ENCODE measurements around the gene VWCE.

DNA sequence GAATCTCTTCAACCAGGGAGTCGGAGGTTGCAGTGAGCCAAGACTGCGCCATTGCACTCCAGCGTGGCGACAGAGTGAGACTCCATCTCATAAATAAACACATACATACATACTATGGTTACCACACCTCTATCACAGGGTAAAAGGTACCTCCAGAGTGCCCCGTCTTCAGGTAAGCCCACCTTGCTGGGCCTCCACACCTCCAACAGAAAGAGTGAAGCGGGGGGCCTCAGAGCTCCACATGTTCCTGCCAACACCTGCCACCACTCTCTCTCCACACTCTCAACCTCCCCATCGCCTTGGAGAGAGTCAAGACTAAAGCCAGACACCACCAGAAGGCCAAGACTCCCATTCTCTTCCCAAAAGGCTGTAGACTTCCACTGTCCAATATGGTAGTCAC lies 10.3 kb upstream of the VWCE start:
- TF ChIP-seq POLR2A (IDR thresholded peaks at IDR 0.05; ENCODE audit: low read depth, low read length) = no peak
- no peak for TF ChIP-seq POLR2AphosphoS5 (IDR thresholded peaks at IDR 0.05; ENCODE audit: low read depth, low read length)
